Keratinocyte (primary cell): ENCODE data around the gene PIGX. TPM values are rescaled to one million over a fixed set of nuclear protein-coding genes. Genes with fewer than 3 reads are reported as not detected.

Source experiments
- DNase-seq: peaks from one replicate; pipeline ENCODE4 v3.0.0-alpha.2; 2011; ENCODE audit warnings: low read depth, missing footprints, low spot score
- FAIRE-seq: peaks from 2 replicates; lab custom pipeline; 2011; peaks lifted over from hg19 to GRCh38; lab: Jason Lieb, UNC
- H2AFZ ChIP-seq: 2 replicates; pipeline ENCODE4 v1.6.0; 2012; ENCODE audit warnings: low read length, control low read depth, inconsistent platforms; ENCODE audit not compliant: control insufficient read depth
- H3K27ac ChIP-seq: 2 replicates; pipeline ENCODE4 v1.5.1; 2011; ENCODE audit warnings: low read length; ENCODE audit not compliant: control insufficient read depth, insufficient read depth
- H3K27me3 ChIP-seq: 3 replicates; pipeline ENCODE4 v1.6.0; 2011; ENCODE audit warnings: low read length; ENCODE audit not compliant: control insufficient read depth, insufficient read depth; ENCODE audit errors: extremely low read depth
- H3K36me3 ChIP-seq, 2 experiments: 2 replicates in 1 of 2; 3 replicates in 1 of 2; pipeline ENCODE4 v1.5.1; 2011; ENCODE audit warnings: low read length in 2 of 2, mild to moderate bottlenecking in 1 of 2; ENCODE audit not compliant: control insufficient read depth in 2 of 2, insufficient read depth in 2 of 2; ENCODE audit errors: extremely low read depth in 1 of 2
- H3K4me1 ChIP-seq: 3 replicates; pipeline ENCODE4 v1.5.1; 2011; ENCODE audit warnings: low read length; ENCODE audit not compliant: control insufficient read depth, insufficient read depth; ENCODE audit errors: extremely low read depth
- H3K4me2 ChIP-seq: 3 replicates; pipeline ENCODE4 v1.6.0; 2011; ENCODE audit warnings: low read depth, low read length; ENCODE audit not compliant: control insufficient read depth, insufficient read depth; ENCODE audit errors: extremely low read depth
- H3K4me3 ChIP-seq, 3 experiments: fragments of 200-600 bp in 1 of 3; sonication (generic) in 1 of 3; 2 replicates in 2 of 3; 3 replicates in 1 of 3; pipeline ENCODE4 v1.5.1; 2011 to 2016; ENCODE audit warnings: low read length in 3 of 3, mild to moderate bottlenecking in 3 of 3, control low read depth in 2 of 3, inconsistent platforms in 1 of 3, low read depth in 1 of 3, mixed read lengths in 1 of 3, mixed run types in 1 of 3, moderate library complexity in 1 of 3; ENCODE audit not compliant: control insufficient read depth in 2 of 3, insufficient read depth in 2 of 3; ENCODE audit errors: extremely low read depth in 1 of 3
- H3K79me2 ChIP-seq: 2 replicates; pipeline ENCODE4 v1.6.0; 2012; ENCODE audit warnings: low read length; ENCODE audit not compliant: control insufficient read depth, insufficient read depth
- H3K9ac ChIP-seq: 3 replicates; pipeline ENCODE4 v1.6.0; 2011; ENCODE audit warnings: low read length; ENCODE audit not compliant: control insufficient read depth, insufficient read depth; ENCODE audit errors: extremely low read depth
- H3K9me1 ChIP-seq: 3 replicates; pipeline ENCODE4 v1.6.0; 2011; ENCODE audit warnings: low read length; ENCODE audit not compliant: control insufficient read depth, insufficient read depth; ENCODE audit errors: extremely low read depth
- H3K9me3 ChIP-seq: 2 replicates; pipeline ENCODE4 v1.5.1; 2012; ENCODE audit warnings: low read depth, low read length; ENCODE audit not compliant: control insufficient read depth
- H4K20me1 ChIP-seq: 3 replicates; pipeline ENCODE4 v1.6.0; 2011; ENCODE audit warnings: low read length; ENCODE audit not compliant: control insufficient read depth, insufficient read depth; ENCODE audit errors: extremely low read depth
- EZH2 ChIP-seq: IDR thresholded peaks from one replicate; pipeline ENCODE4 v1.6.1; 2012; ENCODE audit warnings: inconsistent platforms, mild to moderate bottlenecking, low read length, moderate library complexity
- dilution Hi-C: fragments of 300-500 bp; cut with MboI; formaldehyde crosslinking; loops from one replicate; pipeline ENCODE4 v1.7.0; 2020; ENCODE audit warnings: low sequenced_read_pairs; ENCODE audit not compliant: extremely low pct_ligation_motif_present
- polyA plus RNA-seq, 5 experiments: library from polyadenylated mRNA; depleted of rRNA in 3 of 5; stranded (reverse) in 3 of 5; stranded (forward) in 1 of 5; unstranded in 1 of 5; fragments of >200 nt; gene quantifications; 1 replicate in 1 of 5; 2 replicates in 3 of 5; 3 replicates in 1 of 5; pipeline versions ENCODE4 v1.2.1 to v1.2.3, GENCODE V29; 2011 to 2012; ENCODE audit warnings: missing spikeins in 2 of 5, low read depth in 1 of 5, low replicate concordance in 1 of 5
- TF ChIP-seq, protein P1 (sequence below), 3 experiments: IDR thresholded peaks in 1 of 3; conservative IDR thresholded peaks in 1 of 3; optimal IDR thresholded peaks in 1 of 3; 2 replicates in 2 of 3; 3 replicates in 1 of 3; pipeline versions ENCODE3 to v1.5.1; 2011; ENCODE audit warnings: low read length in 3 of 3, mild to moderate bottlenecking in 3 of 3, moderate library complexity in 2 of 3, control low read depth in 1 of 3, inconsistent platforms in 1 of 3; ENCODE audit not compliant: insufficient read depth in 2 of 3; ENCODE audit errors: extremely low read depth in 1 of 3

PIGX gene
- polyA plus RNA-seq, 1 donor (not counting 4 experiments of a cell fraction or from before 2014, with no cell fraction given): 25.0 TPM

DNA sequence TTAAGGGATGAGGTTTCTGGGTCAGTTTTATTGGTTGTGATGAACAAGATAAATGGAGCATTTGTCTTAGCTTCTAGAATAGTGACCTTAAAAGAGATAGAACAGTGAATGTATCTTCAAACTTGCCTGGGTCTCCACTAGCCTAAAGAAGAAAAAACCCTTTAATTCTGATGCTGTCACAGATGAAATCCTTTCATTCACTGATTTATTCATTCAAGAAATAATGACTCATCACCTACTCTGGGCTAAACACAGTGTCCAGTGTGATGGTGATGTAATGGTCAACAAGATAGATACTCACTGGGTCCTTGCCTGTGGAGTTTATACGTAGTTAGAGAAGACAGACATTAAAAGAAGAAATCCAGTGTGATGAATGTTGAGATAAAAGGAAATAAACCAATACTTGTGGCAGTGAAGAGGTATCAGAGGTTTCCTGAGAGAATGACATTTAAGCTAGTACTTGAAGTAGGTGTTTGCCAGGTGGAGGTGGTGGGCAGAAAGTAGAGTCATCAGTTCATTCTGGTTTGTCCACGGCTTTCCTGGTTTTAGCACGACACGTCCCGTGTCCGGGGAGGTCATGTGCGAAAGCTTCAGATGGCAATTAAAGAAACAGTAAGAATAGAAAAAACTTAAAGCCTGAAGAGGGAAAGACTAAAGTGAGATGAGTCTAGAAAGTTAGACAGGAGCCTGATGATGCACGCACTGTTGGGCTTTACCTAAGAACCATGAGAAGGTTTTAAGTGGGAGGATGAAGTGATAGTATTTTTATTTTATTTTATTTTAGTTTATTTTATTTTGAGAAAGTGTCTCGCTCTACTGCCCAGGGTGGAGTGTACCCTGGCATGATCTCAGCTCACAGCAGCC is 45.9 kb downstream of the PIGX start:
- no peak overlapping the region for H2AFZ ChIP-seq
- H3K4me3 ChIP-seq: no peak overlapping the region
- no peak overlapping the region for H3K4me2 ChIP-seq
- no peaks in the 10 kb centered on the region for H3K27me3 ChIP-seq
- no peaks in the 10 kb centered on the region for H3K9me1 ChIP-seq
- peaks cover 3 to 6% of the 10 kb centered on the region in 2 experiments for H3K36me3 ChIP-seq
- no peaks in the 10 kb centered on the region for H3K4me1 ChIP-seq
- DNase-seq (no peak), FAIRE-seq (no peak)
- peaks cover 77% of the 10 kb centered on the region for H3K79me2 ChIP-seq
- H4K20me1 ChIP-seq: peaks cover 4% of the 10 kb centered on the region
- H3K9ac ChIP-seq: no peak overlapping the region
- no peak for TF ChIP-seq EZH2
- TF ChIP-seq, protein P1, sequence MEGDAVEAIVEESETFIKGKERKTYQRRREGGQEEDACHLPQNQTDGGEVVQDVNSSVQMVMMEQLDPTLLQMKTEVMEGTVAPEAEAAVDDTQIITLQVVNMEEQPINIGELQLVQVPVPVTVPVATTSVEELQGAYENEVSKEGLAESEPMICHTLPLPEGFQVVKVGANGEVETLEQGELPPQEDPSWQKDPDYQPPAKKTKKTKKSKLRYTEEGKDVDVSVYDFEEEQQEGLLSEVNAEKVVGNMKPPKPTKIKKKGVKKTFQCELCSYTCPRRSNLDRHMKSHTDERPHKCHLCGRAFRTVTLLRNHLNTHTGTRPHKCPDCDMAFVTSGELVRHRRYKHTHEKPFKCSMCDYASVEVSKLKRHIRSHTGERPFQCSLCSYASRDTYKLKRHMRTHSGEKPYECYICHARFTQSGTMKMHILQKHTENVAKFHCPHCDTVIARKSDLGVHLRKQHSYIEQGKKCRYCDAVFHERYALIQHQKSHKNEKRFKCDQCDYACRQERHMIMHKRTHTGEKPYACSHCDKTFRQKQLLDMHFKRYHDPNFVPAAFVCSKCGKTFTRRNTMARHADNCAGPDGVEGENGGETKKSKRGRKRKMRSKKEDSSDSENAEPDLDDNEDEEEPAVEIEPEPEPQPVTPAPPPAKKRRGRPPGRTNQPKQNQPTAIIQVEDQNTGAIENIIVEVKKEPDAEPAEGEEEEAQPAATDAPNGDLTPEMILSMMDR (optimal IDR thresholded peaks at IDR 0.05 in 1 of 3, IDR thresholded peaks at IDR 0.05 in 1 of 3, conservative IDR thresholded peaks at IDR 0.05 in 1 of 3; ENCODE audit: extremely low read depth in 1 of 3, insufficient read depth in 2 of 3, low read length in 3 of 3): no peak
- dilution Hi-C loops: no loop called here
- peaks cover 8% of the 10 kb centered on the region for H3K9me3 ChIP-seq
- no peak overlapping the region for H3K27ac ChIP-seq

DNA sequence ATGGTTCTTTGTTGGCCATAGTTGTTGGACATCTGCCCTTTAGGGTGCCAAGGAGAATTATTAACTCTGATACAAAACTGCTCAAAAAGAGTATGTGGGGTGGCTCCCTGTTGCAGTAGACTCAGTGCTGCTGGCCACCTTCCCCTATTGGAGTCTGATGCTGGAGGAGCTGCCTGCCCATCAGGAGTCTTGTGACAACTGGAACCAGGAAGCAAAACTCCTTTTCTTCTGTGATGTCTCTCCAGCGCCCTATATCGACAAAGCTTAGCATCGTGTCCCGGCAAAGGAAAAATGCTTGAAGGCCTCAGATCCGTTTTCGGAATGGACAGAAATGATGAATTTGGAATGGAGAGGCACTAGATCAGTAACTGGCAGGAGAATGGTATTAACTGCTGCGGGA is 51.0 kb downstream of the PIGX start:
- Histone ChIP-seq H3K4me1 (peaks cover 2% of the 10 kb centered on the region), H3K9me3 (no peaks in the 10 kb centered on the region), H3K4me3 (no peak overlapping the region), H3K4me2 (no peak overlapping the region), H3K9ac (no peak overlapping the region), H3K27me3 (no peaks in the 10 kb centered on the region), H2AFZ (no peak overlapping the region), H4K20me1 (peaks cover 4% of the 10 kb centered on the region), H3K27ac (no peak overlapping the region), H3K9me1 (no peaks in the 10 kb centered on the region), H3K79me2 (peaks cover 60% of the 10 kb centered on the region), H3K36me3 (peaks cover 0 to 2% of the 10 kb centered on the region in 2 experiments)
- FAIRE-seq (no peak), DNase-seq (no peak)
- TF ChIP-seq EZH2: no peak
- TF ChIP-seq, protein P1 (optimal IDR thresholded peaks at IDR 0.05 in 1 of 3, IDR thresholded peaks at IDR 0.05 in 1 of 3, conservative IDR thresholded peaks at IDR 0.05 in 1 of 3; ENCODE audit: extremely low read depth in 1 of 3, insufficient read depth in 2 of 3, low read length in 3 of 3): no peak
- dilution Hi-C loops: no loop called here
